SK-N-MC (cell line): ENCODE measurements around the gene ADCK1.
"Not testable (repeated sequence)": the region's sequence is repeated elsewhere in the genome, so short reads cannot be mapped to it uniquely, and the experiment has no call there.

Experiments used
- DNase-seq: peaks from one replicate; pipeline ENCODE4 v3.0.0-alpha.2; 2011; ENCODE audit warnings: low read depth, low spot score
- H3K27ac ChIP-seq: fragments of 200-600 bp; sonication (generic); 2 replicates; pipeline ENCODE4 v1.5.1; 2016; ENCODE audit warnings: mixed run types
- H3K36me3 ChIP-seq: fragments of 200-600 bp; sonication (generic); 2 replicates; pipeline ENCODE4 v1.6.1; 2017; ENCODE audit warnings: antibody characterized with exemption, low read length, mixed read lengths; ENCODE audit not compliant: insufficient read depth
- H3K4me3 ChIP-seq: fragments of 200-600 bp; sonication (generic); 2 replicates; pipeline ENCODE4 v1.5.1; 2016
- H3K9ac ChIP-seq: fragments of 200-600 bp; sonication (generic); 2 replicates; pipeline ENCODE4 v1.8.0; 2017; ENCODE audit warnings: mixed run types, mixed read lengths; ENCODE audit not compliant: insufficient read length
- H3K9me3 ChIP-seq: fragments of 200-600 bp; sonication (generic); 2 replicates; pipeline ENCODE4 v1.6.1; 2017; ENCODE audit warnings: low read depth, mild to moderate bottlenecking, antibody characterized with exemption, low read length, moderate library complexity, mixed read lengths
- EZH2 ChIP-seq: fragments of 200-600 bp; sonication (generic); IDR thresholded peaks from one replicate; pipeline ENCODE4 v1.6.1; 2017; ENCODE audit warnings: antibody characterized with exemption
- FOXP2 ChIP-seq: optimal IDR thresholded peaks from 2 replicates; pipeline ENCODE3; 2011; ENCODE audit warnings: mild to moderate bottlenecking, moderate library complexity; ENCODE audit not compliant: insufficient read depth; ENCODE audit errors: extremely low read length, control extremely low read depth
- POLR2AphosphoS5 ChIP-seq: IDR thresholded peaks from 2 replicates; pipeline ENCODE4 v1.6.1; 2012; ENCODE audit warnings: mild to moderate bottlenecking, low read depth, low read length, borderline replicate concordance

Gene ADCK1

DNA sequence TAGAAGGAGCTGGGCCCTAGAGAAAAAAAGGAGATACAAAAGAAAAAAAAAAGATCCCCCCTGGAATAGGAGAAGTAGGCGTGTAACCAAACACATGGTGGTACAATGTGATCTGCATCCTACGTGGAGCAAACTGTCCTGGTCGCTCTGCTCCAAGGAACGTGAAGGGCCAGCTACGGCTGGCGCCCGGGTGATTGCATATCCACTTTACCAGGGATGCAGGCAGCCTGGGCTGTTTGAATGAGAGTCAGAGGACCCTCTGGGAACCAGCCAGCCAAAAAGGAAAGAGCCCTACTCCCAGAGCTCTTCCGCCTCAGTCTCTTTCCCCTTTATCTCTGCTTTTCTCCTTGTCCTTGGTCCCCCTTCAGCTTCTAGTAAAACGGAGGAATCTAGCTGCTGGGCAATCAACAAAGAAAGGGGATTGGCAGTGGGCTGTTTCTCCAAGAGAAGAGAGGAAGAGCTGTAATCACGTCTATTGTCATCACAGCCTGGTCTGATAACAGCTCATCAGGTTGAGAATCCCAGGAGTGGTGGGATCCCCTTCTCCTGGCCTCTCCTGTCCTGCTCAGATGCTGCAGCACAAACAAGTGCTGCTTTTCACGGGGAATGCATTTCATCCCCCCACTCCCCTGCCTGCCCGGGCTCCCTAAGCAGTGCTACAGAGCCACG is 156.0 kb downstream of the ADCK1 start:
- Histone ChIP-seq H3K9ac (no peak overlapping the region), H3K36me3 (no peaks in the 10 kb centered on the region), H3K9me3 (no peaks in the 10 kb centered on the region), H3K4me3 (no peak overlapping the region), H3K27ac (no peak overlapping the region)
- TF ChIP-seq FOXP2 (no peak), EZH2 (no peak), POLR2AphosphoS5 (no peak)
- no peak for DNase-seq

DNA sequence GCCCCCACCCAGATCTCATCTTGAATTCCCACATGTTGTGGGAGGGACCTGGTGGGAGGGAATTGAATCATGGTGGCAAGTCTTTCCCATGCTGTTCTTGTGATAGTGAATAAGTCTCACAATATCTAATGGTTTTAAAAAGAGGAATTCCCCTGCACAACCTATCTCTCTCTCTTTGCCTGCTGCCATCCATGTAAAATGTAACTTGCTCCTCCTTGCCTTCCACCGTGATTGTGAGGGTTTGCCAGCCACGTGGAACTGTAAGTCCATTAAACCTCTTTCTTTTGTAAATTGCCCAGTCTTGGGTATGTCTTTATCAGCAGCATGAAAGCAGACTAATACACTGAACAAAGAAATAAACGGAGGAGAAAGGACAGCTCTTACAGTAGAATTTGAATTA is 159.8 kb downstream of the ADCK1 start:
- not testable (repeated sequence) for H3K36me3 ChIP-seq, H3K9ac ChIP-seq, H3K27ac ChIP-seq, DNase-seq, H3K4me3 ChIP-seq, H3K9me3 ChIP-seq

DNA sequence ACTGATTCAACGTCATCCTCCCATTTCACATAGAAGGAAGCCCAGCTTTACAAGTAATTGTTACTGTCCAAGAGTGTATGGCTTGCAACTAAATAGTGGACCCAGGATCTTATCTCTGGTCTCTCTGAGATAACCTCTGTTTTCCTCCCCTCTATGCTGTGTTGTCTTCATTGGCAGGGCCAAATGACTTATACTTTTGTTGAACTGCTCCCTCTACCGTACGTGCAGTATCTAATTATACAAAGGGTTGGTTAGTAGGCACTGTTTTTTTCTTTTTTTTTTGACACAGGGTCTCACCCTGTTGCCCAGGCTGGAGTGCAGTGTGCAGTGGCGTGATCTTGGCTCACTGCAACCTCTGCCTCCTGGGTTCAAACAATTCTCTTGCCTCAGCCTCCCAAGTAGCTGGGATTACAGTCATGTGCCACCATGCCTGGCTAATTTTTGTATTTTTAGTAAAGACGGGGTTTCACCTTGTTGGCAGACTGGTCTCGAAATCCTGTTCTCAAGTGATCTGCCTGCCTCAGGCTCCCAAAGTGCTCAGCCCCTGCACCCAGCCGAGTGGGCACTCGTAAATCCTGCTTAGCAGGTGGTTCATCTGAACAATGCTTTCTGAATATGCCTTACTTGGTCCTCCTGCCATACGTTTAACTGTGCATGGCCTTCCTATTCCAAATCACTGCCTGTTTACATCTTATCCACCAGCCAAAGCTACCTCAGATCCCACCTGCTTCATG is 162.1 kb downstream of the ADCK1 start:
- no peaks in the 10 kb centered on the region for H3K9me3 ChIP-seq
- no peak overlapping the region for H3K27ac ChIP-seq

DNA sequence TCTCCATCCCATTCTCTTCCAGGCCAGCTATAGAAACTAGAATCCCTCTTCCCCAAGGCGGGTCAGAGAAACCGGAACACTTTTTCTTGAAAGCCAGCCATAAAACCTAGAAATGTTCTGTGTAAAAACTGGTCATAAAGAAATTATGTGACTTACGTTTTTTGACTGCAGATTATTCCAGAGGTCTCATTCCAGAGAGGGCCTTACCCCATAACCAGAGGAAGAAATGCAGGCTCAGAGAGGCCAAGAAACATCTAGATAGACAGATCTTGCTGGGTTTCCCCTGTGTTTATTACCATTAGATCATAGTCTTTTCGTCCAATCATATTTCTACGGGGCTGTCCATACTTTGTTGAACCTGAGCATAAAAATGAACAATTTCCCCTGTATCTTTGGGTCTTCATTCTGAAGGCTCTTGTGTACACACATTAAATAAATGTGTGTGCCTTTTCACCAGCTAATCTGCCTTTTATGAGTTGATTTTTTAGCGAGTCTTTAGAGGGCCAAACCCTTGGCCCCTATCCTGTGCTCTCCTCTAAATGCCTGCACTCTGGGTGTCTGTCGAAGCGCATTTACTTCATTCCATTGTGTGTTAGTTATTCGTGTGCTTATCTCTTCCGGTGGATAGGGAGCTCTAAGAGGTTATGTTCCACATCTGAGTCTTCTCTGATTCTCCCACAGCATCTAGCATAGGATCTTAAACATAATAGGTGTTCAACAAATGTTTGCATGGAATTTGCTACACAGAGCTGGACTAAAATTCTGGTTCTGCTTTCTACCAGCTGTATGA is 163.0 kb downstream of the ADCK1 start:
- H3K9me3 ChIP-seq = no peaks in the 10 kb centered on the region
- H3K36me3 ChIP-seq = no peaks in the 10 kb centered on the region
- DNase-seq = no peak
- H3K4me3 ChIP-seq = no peak overlapping the region
- H3K27ac ChIP-seq = no peak overlapping the region
- no peak overlapping the region for H3K9ac ChIP-seq
- TF ChIP-seq FOXP2 = no peak

More for the DNA sequence above, 162.1 kb downstream of the ADCK1 start:
- Histone ChIP-seq H3K4me3 (no peak overlapping the region), H3K9ac (no peak overlapping the region), H3K36me3 (no peaks in the 10 kb centered on the region)
- no peak for DNase-seq
- TF ChIP-seq FOXP2 (no peak), POLR2AphosphoS5 (no peak), EZH2 (no peak)

DNA sequence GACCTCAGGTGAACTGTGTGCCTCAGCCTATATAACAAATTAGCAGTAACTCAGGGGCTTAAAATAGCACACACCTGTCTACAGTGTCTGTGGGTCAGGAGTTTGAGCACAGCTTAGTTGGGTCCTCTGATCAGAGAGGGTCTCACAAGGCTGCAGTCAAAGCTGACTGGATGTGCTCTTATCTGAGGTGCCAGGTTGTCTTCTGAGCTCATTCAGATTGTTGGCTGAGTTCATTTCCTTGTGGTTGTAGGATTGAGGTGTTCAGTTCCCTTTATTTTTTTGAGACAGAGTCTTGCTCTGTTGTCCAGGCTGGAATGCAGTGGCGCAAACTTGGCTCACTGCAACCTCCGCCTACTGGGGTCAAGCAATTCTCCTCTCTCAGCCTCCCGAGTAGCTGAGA is 164.7 kb downstream of the ADCK1 start:
- no peak overlapping the region for H3K27ac ChIP-seq
- no peak overlapping the region for H3K9ac ChIP-seq
- H3K4me3 ChIP-seq = no peak overlapping the region
- H3K36me3 ChIP-seq = no peaks in the 10 kb centered on the region
- DNase-seq = no peak
- no peaks in the 10 kb centered on the region for H3K9me3 ChIP-seq
- no peak for TF ChIP-seq POLR2AphosphoS5
- TF ChIP-seq EZH2 = no peak

DNA sequence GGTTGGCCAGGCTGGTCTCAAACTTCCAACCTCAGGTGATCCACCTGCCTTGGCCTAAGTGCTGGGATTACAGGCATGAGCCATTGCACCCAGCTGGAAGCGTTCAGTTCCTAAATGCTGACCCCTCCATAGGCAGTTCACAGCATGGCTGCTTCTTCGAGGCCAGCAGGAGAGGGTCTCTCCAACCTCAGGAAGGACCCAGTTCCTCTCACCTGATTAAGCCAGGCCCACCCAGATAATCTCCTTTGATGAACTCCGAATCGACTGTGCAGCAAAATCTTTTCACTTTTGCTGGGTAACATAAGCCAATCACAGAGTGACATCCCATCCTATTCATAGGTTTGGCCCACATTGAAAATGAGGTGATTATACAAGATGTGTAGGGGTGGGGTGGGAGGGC is 165.1 kb downstream of the ADCK1 start:
- Histone ChIP-seq H3K27ac (no peak overlapping the region), H3K4me3 (no peak overlapping the region), H3K9ac (no peak overlapping the region), H3K36me3 (no peaks in the 10 kb centered on the region), H3K9me3 (no peaks in the 10 kb centered on the region)
- DNase-seq = no peak
- TF ChIP-seq FOXP2 (no peak), POLR2AphosphoS5 (no peak), EZH2 (no peak)

DNA sequence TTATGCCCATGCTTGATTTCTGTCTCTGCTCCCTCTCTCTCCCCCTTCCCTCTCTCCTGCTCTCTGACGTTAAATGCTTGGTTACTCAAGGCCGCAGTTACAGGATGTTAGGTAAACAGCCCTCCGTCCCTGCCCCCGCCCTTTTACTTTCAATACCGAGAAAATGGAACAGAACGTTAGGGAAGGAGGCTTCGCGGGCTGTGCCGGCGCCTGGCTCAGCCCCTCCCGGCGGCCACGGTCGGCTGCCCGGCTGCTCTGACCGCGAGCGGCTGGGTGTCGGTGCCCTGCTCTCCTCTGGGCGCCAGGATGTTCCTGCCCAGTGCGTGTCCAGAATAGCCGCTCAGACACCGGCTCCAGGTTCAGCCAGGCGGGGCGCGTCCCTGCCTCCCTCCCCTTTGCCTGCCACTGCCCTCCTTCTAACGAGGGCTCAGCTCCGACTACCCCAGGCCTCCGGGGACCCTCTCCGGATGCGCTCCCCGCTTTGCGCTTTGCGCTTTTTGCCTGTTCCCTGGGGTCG is 166.1 kb downstream of the ADCK1 start:
- no peak overlapping the region for H3K9ac ChIP-seq
- no peak overlapping the region for H3K27ac ChIP-seq
- H3K9me3 ChIP-seq = no peaks in the 10 kb centered on the region
- no peak for DNase-seq
- TF ChIP-seq FOXP2 (no peak), POLR2AphosphoS5 (no peak), EZH2 (no peak)
- H3K36me3 ChIP-seq = no peaks in the 10 kb centered on the region
- no peak overlapping the region for H3K4me3 ChIP-seq

DNA sequence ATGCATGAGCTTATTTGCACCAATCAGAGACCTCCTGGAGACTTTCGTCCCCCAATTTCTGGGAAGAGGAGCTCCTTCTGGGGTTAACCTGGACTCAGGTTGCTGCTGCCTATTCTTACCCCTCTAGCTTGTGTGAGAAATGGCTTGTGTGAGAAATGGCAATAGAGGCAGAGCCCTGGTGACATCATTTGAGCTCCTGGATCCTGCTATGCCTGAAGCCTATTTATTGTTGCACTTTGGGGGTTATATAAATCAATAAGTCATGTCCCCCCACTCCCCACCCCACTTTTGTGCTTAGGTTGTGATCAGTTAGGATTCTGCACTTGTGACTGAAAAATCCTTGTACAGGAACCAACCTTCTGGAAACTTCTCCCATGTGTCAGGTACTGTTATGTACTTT is 167.2 kb downstream of the ADCK1 start:
- no peak for DNase-seq
- H3K4me3 ChIP-seq = no peak overlapping the region
- no peak overlapping the region for H3K9ac ChIP-seq
- H3K36me3 ChIP-seq = no peaks in the 10 kb centered on the region
- no peaks in the 10 kb centered on the region for H3K9me3 ChIP-seq
- no peak overlapping the region for H3K27ac ChIP-seq
- TF ChIP-seq FOXP2 (no peak), EZH2 (no peak), POLR2AphosphoS5 (no peak)
